ENCODE results near the gene PTPRK. TPM values are rescaled to one million over a fixed set of nuclear protein-coding genes. Genes with fewer than 3 reads are reported as not detected.

Gene PTPRK
- total RNA-seq, 1 experiment from 2014 or later, result 34.2 TPM

DNA sequence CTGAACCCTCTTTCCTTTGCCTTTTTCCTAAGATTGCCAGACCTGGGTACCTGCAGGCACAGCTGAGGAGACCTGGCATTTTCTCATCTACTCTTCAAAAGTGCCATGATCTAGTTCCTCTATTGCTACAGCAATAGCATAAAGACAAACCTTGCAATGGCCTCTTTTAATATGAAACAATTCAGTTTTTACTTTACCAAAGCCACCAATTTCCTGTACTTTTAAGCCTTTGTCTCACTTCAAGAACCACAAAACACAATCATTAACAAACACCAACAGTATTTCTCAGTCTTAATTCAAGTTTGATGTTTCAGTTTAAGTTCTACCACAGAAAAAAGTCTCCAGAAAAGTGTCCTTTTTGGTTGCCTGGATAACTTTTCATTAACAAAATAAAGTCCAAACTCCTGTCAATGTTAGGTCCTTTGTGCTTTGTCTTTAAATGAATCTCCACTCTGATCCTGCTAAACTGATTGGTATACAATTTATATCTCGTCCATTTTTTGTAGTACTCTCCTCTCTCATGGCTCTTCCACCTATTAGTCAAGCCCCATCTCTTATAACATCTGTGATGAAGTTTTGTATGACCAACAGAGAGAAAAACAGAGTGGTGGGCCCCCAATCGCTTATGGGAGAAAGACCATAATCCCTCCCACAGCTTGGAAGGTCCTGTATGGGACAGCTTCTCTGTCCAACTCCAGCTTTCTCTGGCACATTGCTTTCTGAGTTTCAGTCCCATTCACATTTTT lies 569.1 kb downstream of the PTPRK start:
- no peaks in the 10 kb centered on the region for H3K27me3 ChIP-seq (ENCODE audit: insufficient read depth, low read length)
- ATAC-seq (no peak), DNase-seq (ENCODE audit: low read depth, low spot score) (no peak)
- H3K36me3 ChIP-seq (ENCODE audit: control insufficient read depth in 1 of 2, insufficient read depth in 2 of 2, low read length in 2 of 2), result no peaks in the 10 kb centered on the region
- H2AFZ ChIP-seq (ENCODE audit: low read depth, low read length, poor library complexity, severe bottlenecking), result no peak overlapping the region
- H4K20me1 ChIP-seq (ENCODE audit: insufficient read depth), result no peaks in the 10 kb centered on the region
- H3K4me3 ChIP-seq (replicated peaks in 1 of 2; ENCODE audit: low read depth in 1 of 2, low read length in 2 of 2), result no peak overlapping the region
- no peaks in the 10 kb centered on the region for H3K4me1 ChIP-seq (ENCODE audit: control insufficient read depth in 1 of 2, insufficient read depth in 2 of 2, low read length in 2 of 2)
- intact Hi-C loops (cut with micrococcal nuclease), result no loop called here
- no TSS peak for BruUV-seq (replicated peaks)
- H3K9ac ChIP-seq (ENCODE audit: low read length), result no peak overlapping the region
- ChIA-PET CTCF (no interaction called here), POLR2A (no interaction called here), RAD21 (ENCODE audit: low non-redundant PET in 1 of 2, low total read pairs in 2 of 2, uncharacterized antibody in 2 of 2, unreplicated experiment in 2 of 2) (no interaction called here)
- no peak overlapping the region for H3K27ac ChIP-seq (ENCODE audit: low read depth, low read length)
- H3K9me3 ChIP-seq (ENCODE audit: control insufficient read depth in 1 of 2, insufficient read depth in 1 of 2, low read depth in 1 of 2, low read length in 2 of 2), result no peaks in the 10 kb centered on the region
- H3K79me2 ChIP-seq (ENCODE audit: insufficient read depth, low read length), result no peaks in the 10 kb centered on the region
- H3K9me2 ChIP-seq (ENCODE audit: insufficient read depth), result no peaks in the 10 kb centered on the region
- no peak overlapping the region for H3K4me2 ChIP-seq (ENCODE audit: low read length)
- TF ChIP-seq FOSL1 (IDR thresholded peaks at IDR 0.05; ENCODE audit: low read depth) (no peak), RAD21 (IDR thresholded peaks at IDR 0.05; ENCODE audit: low read depth) (no peak), MAX (IDR thresholded peaks at IDR 0.05) (no peak), ZNF274 (IDR thresholded peaks at IDR 0.05; ENCODE audit: low read depth, low read length) (no peak), EZH2phosphoT487 (IDR thresholded peaks at IDR 0.05; ENCODE audit: borderline replicate concordance) (no peak), JUND (IDR thresholded peaks at IDR 0.05) (no peak), ELF1 (IDR thresholded peaks at IDR 0.05; ENCODE audit: borderline replicate concordance, low read depth) (no peak), ATF3 (IDR thresholded peaks at IDR 0.05) (no peak), YY1 (IDR thresholded peaks at IDR 0.05; ENCODE audit: extremely low read depth, insufficient replicate concordance, low read depth, low read length) (no peak), ZBTB33 (IDR thresholded peaks at IDR 0.05; ENCODE audit: extremely low read depth, insufficient replicate concordance, low read length) (no peak), CBX3 (IDR thresholded peaks at IDR 0.05; ENCODE audit: low read depth) (no peak), ZFX (IDR thresholded peaks at IDR 0.05) (no peak), EZH2 (IDR thresholded peaks at IDR 0.05) (no peak), EGR1 (IDR thresholded peaks at IDR 0.05; ENCODE audit: low read depth) (no peak), CEBPB (IDR thresholded peaks at IDR 0.05; ENCODE audit: low read depth) (no peak)
- TF ChIP-seq, protein P1, sequence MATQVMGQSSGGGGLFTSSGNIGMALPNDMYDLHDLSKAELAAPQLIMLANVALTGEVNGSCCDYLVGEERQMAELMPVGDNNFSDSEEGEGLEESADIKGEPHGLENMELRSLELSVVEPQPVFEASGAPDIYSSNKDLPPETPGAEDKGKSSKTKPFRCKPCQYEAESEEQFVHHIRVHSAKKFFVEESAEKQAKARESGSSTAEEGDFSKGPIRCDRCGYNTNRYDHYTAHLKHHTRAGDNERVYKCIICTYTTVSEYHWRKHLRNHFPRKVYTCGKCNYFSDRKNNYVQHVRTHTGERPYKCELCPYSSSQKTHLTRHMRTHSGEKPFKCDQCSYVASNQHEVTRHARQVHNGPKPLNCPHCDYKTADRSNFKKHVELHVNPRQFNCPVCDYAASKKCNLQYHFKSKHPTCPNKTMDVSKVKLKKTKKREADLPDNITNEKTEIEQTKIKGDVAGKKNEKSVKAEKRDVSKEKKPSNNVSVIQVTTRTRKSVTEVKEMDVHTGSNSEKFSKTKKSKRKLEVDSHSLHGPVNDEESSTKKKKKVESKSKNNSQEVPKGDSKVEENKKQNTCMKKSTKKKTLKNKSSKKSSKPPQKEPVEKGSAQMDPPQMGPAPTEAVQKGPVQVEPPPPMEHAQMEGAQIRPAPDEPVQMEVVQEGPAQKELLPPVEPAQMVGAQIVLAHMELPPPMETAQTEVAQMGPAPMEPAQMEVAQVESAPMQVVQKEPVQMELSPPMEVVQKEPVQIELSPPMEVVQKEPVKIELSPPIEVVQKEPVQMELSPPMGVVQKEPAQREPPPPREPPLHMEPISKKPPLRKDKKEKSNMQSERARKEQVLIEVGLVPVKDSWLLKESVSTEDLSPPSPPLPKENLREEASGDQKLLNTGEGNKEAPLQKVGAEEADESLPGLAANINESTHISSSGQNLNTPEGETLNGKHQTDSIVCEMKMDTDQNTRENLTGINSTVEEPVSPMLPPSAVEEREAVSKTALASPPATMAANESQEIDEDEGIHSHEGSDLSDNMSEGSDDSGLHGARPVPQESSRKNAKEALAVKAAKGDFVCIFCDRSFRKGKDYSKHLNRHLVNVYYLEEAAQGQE (IDR thresholded peaks at IDR 0.05; ENCODE audit: low read depth), result no peak
